Osteocyte (in vitro differentiated cells): ENCODE data around the gene PLD5. TPM values are rescaled to one million over a fixed set of nuclear protein-coding genes. Genes with fewer than 3 reads are reported as not detected.
"Not testable (repeated sequence)": the region's sequence is repeated elsewhere in the genome, so short reads cannot be mapped to it uniquely, and the experiment has no call there.

Source experiments
- DNase-seq: peaks from one replicate; pipeline ENCODE4 v3.0.0; 2021; ENCODE audit warnings: mixed read lengths; ENCODE audit not compliant: unreplicated experiment; ENCODE audit errors: extremely low spot score
- H3K27ac Mint-ChIP-seq: one replicate; pipeline ENCODE4 v1.8.0; 2021; ENCODE audit warnings: mild to moderate bottlenecking, mixed read lengths; ENCODE audit not compliant: unreplicated experiment
- H3K27me3 Mint-ChIP-seq: one replicate; pipeline ENCODE4 v1.8.0; 2021; ENCODE audit warnings: mixed read lengths; ENCODE audit not compliant: unreplicated experiment
- H3K36me3 Mint-ChIP-seq: one replicate; pipeline ENCODE4 v1.8.0; 2021; ENCODE audit warnings: mixed read lengths; ENCODE audit not compliant: unreplicated experiment
- H3K4me1 Mint-ChIP-seq: one replicate; pipeline ENCODE4 v1.8.0; 2021; ENCODE audit warnings: mixed read lengths; ENCODE audit not compliant: unreplicated experiment
- H3K4me3 Mint-ChIP-seq: one replicate; pipeline ENCODE4 v1.8.0; 2021; ENCODE audit warnings: mild to moderate bottlenecking, moderate library complexity, mixed read lengths; ENCODE audit not compliant: unreplicated experiment
- H3K9me3 Mint-ChIP-seq: one replicate; pipeline ENCODE4 v1.8.0; 2021; ENCODE audit warnings: mixed read lengths; ENCODE audit not compliant: unreplicated experiment
- CTCF ChIP-seq: fragments of 200-600 bp; sonication (generic); IDR thresholded peaks from 2 replicates; pipeline ENCODE4 v1.5.0; 2021; ENCODE audit warnings: antibody characterized with exemption, mild to moderate bottlenecking, moderate library complexity
- total RNA-seq: library from RNA; stranded (reverse); gene quantifications from 2 replicates; pipeline ENCODE4 v1.2.1, GENCODE V29; 2021

PLD5 gene
- total RNA-seq, 1 donor from 2014 or later: not detected

- DNase-seq: no peak
- Mint-ChIP-seq H3K27ac (no peak overlapping the region), H3K9me3 (no peaks in the 10 kb centered on the region), H3K36me3 (no peaks in the 10 kb centered on the region), H3K4me3 (no peak overlapping the region), H3K4me1 (no peaks in the 10 kb centered on the region), H3K27me3 (no peaks in the 10 kb centered on the region)
- TF ChIP-seq CTCF: peak; percentile 73
Measured at GRCh38 chr1:242467556-242468145, 56.8 kb downstream of the PLD5 start.

GRCh38 chr1:242462867-242463266, 61.6 kb downstream of the PLD5 start:
- Mint-ChIP-seq H3K27ac (no peak overlapping the region), H3K4me1 (no peaks in the 10 kb centered on the region), H3K36me3 (no peaks in the 10 kb centered on the region), H3K9me3 (no peaks in the 10 kb centered on the region), H3K4me3 (no peak overlapping the region), H3K27me3 (peaks cover 2% of the 10 kb centered on the region)
- TF ChIP-seq CTCF: no peak
- no peak for DNase-seq

GRCh38 chr1:242459740-242460139, 64.8 kb downstream of the PLD5 start:
- not testable (repeated sequence) for H3K4me1 Mint-ChIP-seq, H3K36me3 Mint-ChIP-seq, H3K27me3 Mint-ChIP-seq, DNase-seq, H3K27ac Mint-ChIP-seq, H3K4me3 Mint-ChIP-seq, H3K9me3 Mint-ChIP-seq

GRCh38 chr1:242456726-242457269, 67.7 kb downstream of the PLD5 start:
- no peak overlapping the region for H3K27ac Mint-ChIP-seq
- no peak for TF ChIP-seq CTCF
- no peaks in the 10 kb centered on the region for H3K9me3 Mint-ChIP-seq
- DNase-seq: no peak
- peaks cover 4% of the 10 kb centered on the region for H3K27me3 Mint-ChIP-seq
- no peaks in the 10 kb centered on the region for H3K36me3 Mint-ChIP-seq
- H3K4me3 Mint-ChIP-seq: no peak overlapping the region
- peaks cover 5% of the 10 kb centered on the region for H3K4me1 Mint-ChIP-seq

GRCh38 chr1:242455052-242455361, 69.5 kb downstream of the PLD5 start:
- no peak for TF ChIP-seq CTCF
- DNase-seq: no peak
- Mint-ChIP-seq H3K9me3 (no peaks in the 10 kb centered on the region), H3K4me1 (peaks cover 5% of the 10 kb centered on the region), H3K36me3 (no peaks in the 10 kb centered on the region), H3K4me3 (no peak overlapping the region), H3K27me3 (peaks cover 4% of the 10 kb centered on the region), H3K27ac (no peak overlapping the region)
